Stimulated activated CD8-positive, alpha-beta memory T cell treated with anti-CD3 and anti-CD28 coated beads, Interleukin-2, amount 100 ng/mL, for 1 hour (primary cell): Measurements from ENCODE around the gene TMEM181.
A peak's percentile ranks its signal among the peaks of the same experiment; 100 is the strongest.
"Not testable (repeated sequence)": the region's sequence is repeated elsewhere in the genome, so short reads cannot be mapped to it uniquely, and the experiment has no call there.

ENCODE experiments used
- DNase-seq, 2 donors: peaks; one replicate each; pipeline ENCODE4 v3.0.0-alpha.2; 2020; ENCODE audit warnings: low read depth in 2 of 2

The TMEM181 gene

GRCh38 chr6:158638324-158638854, 78.5 kb downstream of the TMEM181 start:
- DNase-seq, result no peak

- DNase-seq, result no peak
These were observed 79.2 kb downstream of the TMEM181 start for GRCh38 chr6:158639056-158639455.

DNA sequence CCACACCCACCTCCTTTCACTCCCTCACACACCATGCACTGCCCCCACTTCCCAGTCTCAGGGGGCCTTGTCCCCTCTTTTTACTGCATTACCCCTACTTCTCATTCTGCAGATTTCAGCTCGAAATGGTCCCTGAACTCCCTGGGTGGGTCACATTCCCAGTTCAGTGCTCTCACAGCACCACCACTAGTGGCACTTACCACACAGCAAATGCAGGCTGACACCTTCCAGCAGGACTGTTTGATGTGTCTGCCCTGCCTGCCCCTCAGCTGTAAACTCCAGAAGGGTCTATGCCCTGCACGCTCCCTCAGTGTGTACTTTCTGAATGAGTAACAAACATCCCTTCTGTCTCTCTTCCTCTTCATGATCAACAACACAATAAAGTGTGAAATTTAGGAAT, 80.6 kb downstream of the TMEM181 start:
- no peak for DNase-seq

DNA sequence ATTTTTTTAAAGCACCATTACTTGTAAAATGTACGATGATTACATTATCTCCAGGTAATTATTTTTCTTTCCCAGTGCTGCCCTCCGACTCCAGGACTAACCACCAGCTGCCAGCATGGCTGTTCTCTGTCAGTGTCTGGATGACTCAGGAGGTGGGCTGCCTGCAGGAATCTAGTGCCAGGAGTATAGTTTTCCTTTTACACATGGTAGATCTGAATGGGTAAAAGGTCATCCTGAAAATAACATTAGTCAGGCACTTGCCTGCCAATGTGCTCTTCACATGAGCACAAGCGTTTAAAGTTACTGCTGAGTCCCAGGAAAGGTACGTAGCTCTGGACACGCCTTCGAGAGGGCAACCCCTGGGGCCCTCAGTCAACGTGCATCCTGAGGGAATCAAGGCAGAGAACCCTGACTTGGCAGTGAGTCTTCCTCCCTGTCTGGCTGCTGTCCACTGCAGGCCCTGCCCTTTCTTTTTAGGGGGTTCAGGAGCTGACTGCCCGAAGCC, 82.3 kb downstream of the TMEM181 start:
- no peak for DNase-seq

GRCh38 chr6:158643836-158644230, 83.9 kb downstream of the TMEM181 start:
- no peak for DNase-seq

DNA sequence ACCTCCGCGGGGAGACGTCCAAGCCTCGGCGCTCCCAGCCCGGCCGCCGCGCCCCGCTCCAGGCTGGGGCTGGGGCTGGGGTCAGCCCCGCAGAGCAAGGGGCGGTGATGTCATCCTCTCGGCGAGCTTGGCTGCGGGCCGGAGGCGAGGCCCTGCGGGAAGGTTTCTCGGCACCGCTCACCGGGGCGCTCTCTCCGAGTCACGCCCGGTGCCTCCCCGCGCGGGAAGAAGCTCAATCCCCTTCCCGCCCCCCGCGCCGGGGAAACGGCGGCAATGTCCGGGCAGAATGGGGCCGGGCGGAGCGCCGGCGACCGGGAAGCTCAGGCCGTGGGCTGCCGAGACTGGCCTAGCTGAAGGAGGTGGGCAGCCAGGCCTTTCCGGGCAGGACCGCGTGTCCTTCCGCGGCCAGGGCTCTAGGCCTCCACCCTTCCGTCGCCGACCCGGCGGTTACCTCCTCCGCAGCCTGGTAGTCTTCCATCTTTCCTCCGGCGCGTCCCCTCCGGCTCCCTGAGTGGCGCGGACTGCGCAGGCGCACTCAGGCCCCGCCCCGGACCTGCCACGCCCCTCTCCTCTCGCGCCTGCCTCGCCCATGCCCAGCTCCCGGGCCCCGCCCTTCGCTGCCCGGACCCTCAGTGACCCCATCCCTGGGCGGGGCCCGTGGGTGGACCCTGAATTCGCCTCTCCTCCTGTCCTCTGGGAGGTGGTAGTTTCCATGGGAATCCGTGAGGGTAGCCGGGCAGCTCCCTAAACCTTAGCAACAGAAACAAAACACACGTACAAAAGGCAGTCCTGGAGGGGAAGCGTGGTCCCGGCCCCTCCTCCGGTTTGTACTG, 84.6 kb downstream of the TMEM181 start, which contains the start of gene DYNLT1:
Gene DYNLT1, minus strand, starts transcription at position 513 of the 833 bp plus-strand sequence. Its CDS starts 35 bp downstream, at position 478.
- DNase-seq, result peak; percentile 77 to 78

GRCh38 chr6:158645064-158646022, 85.5 kb downstream of the TMEM181 start:
- no peak for DNase-seq

DNA sequence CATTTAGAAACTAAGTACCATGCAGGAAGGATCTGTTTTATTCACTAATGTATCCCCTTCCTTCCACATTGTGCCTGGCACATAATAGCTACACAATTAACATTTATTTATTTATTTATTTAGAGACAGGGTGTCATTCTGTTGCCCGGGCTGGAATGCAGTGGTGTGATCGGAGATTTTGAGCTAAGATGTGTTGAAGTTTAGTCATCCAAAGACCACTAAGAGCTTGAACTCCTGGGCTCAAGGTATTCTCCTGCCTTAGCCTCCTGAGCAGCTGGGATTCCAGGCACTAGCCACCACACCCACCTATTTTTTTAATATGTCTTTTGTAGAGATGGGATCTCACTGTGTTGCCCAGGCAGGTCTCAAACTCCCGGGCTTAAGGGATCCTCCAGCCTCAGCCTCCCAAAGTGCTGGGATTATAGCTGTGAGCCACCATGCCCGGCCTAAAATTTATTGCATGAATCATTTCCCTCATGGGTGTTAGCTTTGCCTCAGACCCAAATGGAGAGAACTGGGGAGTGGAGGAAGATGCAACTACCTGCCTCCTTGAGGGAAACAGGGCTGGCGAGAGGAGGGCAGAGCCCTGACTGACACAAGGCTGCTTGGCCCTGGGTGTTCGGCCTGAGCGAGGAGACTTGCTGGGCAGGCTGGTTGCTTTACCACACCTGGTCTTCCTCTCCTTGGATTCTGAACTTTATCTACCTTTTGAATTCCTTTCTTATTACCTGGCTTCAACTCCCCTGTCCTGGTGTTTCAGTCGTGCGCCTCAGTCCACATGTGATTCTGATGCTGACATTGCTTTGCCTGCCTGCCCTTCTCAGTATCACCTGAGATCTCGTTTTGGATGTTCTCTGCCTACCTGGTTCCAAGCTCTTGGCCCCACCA, 86.4 kb downstream of the TMEM181 start:
- DNase-seq, result no peak

- no peak for DNase-seq
These were observed 87.6 kb downstream of the TMEM181 start for GRCh38 chr6:158647501-158647900.

GRCh38 chr6:158648682-158649131, 88.8 kb downstream of the TMEM181 start:
- DNase-seq, result no peak

DNA sequence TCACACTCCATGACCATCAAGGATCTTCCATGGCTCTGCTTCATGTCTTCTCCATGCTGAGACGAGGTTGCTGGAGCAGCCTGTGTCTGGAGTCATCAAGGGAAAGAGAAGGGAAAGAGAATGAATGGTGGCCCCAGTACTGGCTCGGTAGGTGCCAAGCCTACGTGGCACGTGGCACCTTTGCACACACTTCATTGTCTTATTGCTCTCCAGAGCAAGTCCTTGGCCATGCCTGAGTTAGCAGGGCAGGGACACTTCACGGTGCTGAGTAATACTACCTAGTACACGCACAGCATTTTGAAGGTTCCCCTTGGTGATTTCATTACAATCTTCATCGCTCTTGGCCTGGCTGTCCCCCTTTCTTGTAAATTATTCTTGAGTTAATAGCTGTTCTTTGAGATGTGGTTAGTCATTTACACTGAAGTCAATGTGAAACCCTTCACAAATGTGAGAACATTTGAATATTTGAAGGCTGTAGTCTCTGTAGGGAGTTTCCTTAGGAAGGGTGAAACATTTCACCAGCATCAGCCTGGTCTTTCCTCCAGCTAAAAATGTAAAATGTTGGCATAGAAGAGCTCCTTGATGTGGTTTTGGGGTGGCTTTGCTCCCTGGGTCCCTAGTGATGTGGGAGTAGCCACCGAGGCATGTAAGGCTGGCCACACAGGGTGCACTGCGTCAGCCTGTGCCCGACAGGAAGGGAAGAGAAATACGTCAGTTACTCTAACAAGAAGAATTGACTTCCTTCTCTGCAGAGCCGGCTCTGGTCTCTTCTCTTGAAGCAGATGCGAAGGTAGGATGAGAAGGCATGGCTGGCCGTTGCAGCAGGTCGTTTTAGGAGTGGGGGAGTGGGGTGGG, 89.6 kb downstream of the TMEM181 start, which contains the start of gene SYTL3:
Gene SYTL3, plus strand, starts transcription at position 766 of the 855 bp plus-strand sequence. CDS start 13,215 bp downstream, outside the sequence.
- peak in 1 of 2 donors; percentile 49 for DNase-seq

GRCh38 chr6:158651981-158652737, 92.3 kb downstream of the TMEM181 start:
- DNase-seq, result not testable (repeated sequence)

DNA sequence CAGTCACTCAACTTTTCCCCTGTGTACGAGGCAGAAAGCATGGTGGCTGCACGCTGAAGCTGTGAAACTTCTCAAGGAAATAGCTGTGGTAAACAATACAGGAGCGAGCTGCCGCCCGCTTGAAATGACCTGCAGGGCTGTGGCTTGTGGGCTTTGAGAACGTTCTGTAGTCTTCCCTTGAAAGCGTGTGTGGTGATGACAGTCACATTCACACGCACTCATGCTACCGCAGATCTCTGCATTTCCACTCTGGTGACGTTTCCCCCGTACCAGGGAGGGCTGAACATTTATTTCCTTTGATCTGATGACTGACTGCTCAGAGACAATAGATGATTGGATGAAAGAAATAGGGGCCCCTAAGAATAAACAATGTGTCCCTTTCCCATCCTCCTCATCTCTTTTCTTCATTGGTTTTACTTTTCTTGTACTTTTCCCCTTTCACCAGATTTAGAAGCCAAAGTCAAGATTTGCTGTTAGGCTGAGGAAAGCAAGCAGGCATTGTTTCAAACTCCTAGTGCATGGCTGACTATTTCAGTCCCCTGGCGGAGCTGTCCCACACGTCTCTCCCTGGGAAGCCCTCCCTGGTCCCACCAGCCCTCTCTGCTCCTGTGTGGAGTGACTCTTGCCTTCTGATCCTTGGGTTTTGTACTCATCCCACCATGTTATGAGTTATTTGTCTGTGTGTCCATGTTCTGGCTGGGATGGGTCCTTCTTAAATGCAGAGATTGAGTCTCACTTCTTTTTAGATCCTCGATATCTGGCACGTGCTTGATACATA, 93.9 kb downstream of the TMEM181 start:
- peak; percentile 70 to 74 for DNase-seq

GRCh38 chr6:158654498-158654897, 94.6 kb downstream of the TMEM181 start:
- DNase-seq, result no peak

- DNase-seq, result no peak
These were observed 95.1 kb downstream of the TMEM181 start for GRCh38 chr6:158654960-158655489.

GRCh38 chr6:158655569-158656450, 95.9 kb downstream of the TMEM181 start:
- no peak for DNase-seq

GRCh38 chr6:158656986-158657385, 97.1 kb downstream of the TMEM181 start:
- not testable (repeated sequence) for DNase-seq
